GM19395 (cell line): Measurements from ENCODE around the gene LRMDA.

ENCODE experiments used
- ATAC-seq: cut with Tn5 transposase; IDR thresholded peaks from one replicate; pipeline ENCODE4 v1.9.1; 2021; ENCODE audit warnings: mild to moderate bottlenecking, moderate library complexity; ENCODE audit not compliant: unreplicated experiment

Gene LRMDA

DNA sequence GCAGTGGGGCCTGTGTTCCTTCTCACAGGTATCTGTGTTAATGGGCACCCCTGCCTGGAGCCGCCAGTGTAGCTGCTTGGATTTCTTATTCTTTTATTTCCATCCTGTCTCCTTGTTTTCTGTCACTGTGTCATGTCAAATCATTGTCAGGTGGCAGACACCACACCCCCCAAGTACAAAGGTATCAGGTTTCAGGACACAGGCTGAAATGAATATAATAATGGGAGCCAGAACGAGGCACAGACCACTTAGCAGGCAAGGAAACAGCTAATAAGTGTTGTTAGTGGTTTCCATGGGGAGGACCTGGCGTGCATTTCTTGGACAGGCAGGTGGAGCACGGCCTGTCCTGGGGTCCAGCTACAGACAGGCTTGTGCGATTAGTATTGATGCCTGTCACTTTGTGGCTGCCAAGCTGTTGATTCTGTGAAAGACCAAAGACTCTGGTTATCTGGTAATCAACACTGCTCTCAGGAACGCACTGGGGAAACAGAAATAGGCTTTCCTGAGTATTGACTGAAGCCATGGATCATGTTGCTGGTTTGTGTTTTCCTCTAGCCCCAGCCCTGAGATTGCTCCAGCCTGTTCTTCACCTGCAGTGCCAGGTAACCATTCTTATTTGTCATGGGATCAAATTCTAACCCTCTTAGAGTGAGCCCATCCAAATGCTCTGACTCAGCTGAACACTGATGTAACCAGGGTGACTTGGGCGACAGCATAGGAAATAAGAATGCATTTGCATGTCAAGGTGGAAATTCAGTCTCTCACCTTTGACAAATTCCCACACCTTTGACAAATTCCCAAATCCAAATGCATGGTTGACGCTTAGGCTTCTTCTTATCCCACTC lies 1002.0 kb downstream of the LRMDA start:
- no peak for ATAC-seq

DNA sequence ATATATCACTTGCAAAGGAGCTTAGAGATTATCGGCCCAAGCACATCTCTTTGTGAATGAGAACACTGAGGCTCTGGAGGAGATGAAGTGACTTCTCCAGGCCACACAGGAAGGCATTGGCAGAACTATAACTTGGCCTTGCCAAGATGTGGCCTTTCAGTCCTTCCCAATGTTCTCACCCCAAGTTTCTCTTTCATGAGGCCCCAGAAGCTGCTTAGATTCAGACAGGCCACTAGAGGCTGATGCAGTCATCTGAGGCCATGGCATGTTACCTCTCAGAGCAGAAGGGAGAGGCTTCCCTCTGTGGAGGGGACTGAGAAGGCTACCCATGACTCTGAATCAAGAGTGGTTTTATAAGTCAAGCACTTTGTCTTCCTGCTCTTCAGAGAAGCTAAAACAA lies 1003.7 kb downstream of the LRMDA start:
- no peak for ATAC-seq

DNA sequence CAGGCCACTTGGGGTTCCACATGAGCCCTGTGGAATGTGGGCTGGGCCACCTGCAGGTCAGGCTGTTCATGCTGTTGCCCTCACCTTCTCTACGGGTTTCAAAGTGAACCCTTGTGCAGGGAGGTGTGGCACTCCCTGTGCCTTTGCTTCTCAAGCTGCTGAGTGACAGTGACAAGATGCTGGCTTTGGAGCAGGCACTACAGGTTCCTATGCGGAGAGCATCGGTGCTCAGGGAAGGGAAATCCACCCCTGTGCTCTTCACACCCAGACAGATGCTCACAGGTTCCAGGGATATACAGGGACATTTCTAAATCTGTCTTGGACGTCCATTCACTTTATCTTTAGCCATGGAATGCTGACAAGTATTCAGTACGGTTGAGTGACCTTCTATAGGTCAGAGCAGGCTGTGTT lies 1005.0 kb downstream of the LRMDA start:
- ATAC-seq: no peak

DNA sequence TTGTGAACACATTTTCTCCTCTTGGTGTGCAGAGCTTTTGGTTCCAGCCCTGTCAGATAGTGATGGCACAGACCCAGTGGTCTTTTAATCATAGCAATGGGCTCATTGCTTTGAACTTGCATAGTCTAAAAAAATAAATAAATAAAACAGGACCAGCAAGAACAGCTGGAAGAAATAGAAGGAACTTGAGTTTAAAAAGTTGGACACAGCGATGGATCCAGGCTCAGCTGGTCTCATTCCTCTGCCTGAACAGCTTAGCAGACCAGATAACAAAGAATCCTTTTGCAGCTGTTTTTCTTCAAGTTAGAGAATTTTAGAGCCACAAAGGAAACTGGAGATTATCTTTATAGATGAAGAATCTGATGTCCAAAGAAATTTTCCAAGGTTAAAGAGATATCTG lies 1005.6 kb downstream of the LRMDA start:
- no peak for ATAC-seq

DNA sequence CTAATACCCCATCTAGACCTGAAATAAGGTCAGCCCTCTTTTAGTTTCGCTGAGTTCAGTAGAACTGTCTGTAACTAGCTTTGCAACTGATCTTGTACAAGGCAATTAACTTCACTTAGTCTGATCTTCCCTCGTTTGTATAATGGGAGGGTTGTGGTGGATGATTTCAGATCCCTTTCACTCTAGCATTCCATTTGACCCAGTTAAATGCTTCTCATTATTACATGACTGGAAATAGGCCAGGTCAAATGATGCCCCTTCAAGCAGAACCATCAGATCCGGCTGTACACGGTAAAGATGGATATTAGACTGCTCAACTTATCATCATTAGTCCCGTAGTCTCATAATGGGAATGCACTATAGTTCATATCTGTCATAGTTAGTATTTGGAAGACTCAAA lies 1009.0 kb downstream of the LRMDA start:
- no peak for ATAC-seq

DNA sequence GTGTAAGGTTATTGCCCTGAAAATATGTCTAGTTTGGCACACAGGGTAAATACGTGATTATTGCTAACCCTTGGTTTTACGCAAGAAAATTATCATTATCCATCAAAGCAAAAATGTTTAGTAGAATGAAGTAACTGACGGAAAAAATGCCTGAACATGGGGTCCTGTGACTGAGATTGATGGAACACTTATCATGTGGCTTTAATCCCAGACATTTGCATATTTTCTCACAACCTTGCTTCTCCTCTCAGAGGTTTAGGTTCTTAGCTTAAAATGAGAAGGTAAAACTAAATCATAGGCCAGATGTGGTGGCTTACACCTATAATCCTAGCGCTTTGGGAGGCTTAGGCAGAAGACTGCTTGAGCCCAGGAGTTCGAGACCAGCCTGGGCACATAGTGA lies 1010.7 kb downstream of the LRMDA start:
- ATAC-seq: no peak

DNA sequence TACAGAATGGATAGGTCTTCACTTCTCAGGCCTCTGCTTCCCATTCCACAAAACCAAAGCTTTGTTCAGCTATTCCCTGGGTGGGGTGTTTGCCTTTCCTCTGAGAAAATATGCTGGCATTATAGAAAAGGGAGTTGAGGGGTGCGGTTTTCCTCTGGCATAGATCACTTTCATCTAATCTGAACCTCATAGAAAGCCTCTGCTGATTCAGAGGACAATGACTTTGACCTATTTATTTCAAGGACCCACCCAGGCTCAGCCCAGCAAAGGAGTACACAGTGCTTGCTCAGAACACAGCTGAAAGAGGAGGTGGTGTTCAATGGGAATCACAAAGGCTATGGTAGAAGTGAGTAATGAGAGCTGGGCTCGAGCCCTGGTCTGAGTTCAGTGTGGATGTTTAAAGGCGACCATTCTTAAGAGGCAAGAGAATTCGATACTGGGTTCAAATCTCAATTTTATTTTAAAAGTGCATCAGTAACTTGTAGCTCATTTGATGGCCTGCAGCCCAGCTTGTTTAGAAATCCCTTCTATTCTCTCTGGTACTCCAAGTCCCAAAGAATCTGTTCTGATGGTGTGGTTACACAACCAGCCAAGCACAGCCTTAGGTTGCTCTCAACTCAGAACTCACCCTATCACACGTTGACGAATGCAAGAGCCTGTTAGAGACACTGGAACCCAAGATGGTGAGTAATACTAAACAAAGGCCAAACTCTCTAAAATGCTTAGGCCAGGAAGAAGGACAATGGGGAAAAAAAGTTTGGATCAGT lies 1012.8 kb downstream of the LRMDA start:
- no peak for ATAC-seq

DNA sequence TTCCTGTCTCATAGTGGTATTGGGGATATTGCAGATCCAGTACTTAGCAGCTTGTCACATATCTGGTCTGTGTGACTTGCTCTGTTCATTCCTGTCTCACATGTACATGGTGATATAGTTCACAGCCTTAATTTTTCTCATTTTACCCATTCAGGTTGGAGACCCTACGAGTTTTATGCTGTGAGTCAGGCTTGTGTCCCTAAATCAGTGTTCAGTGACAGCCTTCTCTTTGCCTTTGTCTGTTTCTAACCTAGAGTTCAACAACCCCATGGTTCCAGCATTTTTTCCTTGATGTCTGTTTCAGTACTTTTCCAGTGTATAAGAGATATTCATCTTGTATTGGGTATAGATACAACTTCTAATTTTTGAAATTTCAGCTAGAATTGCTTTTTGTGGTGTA lies 1016.2 kb downstream of the LRMDA start:
- no peak for ATAC-seq

DNA sequence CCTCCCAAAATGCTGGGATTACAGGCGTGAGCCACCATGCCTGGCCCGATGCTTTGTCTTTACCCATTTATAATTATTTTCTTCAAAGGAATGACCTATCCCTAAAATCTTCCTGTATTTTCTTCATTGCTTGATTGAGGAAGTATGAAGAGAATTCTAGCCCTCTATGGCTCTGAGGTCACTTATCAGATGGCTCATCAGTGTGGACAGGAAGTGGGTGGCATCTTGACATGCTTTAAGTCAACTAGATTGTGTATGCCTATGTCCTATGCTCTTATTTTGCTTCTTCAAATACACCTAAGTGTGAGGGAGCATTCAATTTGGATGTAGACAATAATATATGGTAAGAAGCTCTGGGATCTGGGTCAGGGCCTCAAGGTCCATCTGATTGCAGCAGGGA lies 1020.5 kb downstream of the LRMDA start:
- no peak for ATAC-seq

DNA sequence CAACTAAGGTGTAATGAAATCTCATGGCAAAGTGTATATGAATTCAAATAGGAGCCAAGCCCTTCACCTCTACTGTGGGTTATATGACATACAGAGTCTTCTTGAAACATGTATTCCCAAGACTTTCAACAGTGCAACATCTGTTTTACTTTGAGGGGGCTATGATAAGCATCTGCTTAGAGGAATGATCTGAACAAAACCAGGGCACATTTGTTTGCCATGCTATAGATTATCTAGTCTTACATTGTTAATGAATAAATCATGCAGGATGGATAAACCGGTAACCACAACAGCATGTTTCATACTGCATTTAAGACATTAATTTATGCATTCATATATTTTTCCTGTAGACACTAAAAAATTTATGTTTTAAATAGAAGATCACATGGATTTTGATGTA lies 1021.9 kb downstream of the LRMDA start:
- no peak for ATAC-seq

DNA sequence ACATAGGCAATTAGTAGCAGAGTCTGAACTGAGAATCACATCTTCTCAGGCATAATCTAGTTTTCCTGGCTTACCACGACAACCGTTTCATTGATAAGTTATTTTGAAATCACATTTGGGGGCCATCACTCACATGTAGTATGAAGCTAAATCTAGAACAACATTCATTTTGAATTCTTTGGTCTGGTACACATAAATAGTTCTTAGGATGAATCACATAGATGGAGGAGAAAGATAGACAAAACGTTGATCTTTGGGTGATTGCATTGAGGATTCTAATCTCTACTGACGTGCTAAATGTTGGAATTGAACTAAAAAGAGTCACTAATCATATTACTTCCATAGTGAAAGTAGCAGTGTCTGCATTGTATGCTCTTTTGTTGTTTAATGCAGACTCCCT lies 1022.6 kb downstream of the LRMDA start:
- ATAC-seq: no peak

DNA sequence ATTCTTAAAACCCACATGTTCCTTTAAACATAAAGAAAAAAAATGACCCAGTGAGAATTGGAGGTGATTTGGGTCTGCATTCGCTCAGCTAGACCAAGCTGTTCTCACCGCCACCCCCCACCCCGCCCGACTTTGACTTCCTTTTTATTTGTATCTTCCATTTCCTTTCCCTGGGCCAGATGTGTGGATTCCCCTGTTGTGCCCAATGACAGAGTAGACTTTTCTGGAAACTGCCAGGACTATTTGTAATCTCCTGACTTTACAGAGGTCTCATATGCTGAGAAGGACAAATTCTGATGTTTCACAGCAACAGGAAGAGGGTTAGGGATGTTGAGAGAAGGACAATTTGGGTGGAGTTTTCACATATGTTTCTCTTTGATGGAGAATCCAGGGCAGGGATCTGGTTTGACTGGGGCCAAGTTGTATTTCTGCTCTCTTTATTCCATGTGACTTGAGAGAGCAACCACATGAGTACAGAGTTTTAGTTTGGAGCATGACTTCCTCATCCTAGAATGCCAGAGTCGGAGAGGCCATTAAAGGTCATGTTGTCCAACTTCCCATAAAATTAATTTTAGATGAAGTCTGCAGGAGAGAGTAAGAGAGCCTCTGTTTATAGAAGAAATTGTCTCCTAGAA lies 1023.2 kb downstream of the LRMDA start:
- no peak for ATAC-seq

DNA sequence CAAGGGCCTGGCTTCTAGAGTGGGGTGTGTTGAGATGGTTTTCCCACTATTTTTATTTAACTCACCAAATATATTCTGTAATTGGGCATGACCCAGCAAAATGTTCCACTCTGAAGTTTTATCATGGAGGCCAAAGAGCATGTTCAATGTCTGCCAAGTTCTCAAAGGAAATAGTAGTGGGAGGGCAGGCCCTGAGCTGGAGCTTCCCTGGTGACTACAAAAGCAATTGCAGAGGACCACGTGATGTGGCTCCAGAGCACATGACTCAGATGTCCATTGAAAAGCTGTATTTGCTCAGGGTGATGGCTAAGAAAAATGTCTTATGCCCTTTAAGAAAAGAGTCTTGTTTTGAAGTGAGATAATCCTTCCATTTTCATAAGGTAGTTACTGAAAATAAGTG lies 1024.8 kb downstream of the LRMDA start:
- no peak for ATAC-seq

DNA sequence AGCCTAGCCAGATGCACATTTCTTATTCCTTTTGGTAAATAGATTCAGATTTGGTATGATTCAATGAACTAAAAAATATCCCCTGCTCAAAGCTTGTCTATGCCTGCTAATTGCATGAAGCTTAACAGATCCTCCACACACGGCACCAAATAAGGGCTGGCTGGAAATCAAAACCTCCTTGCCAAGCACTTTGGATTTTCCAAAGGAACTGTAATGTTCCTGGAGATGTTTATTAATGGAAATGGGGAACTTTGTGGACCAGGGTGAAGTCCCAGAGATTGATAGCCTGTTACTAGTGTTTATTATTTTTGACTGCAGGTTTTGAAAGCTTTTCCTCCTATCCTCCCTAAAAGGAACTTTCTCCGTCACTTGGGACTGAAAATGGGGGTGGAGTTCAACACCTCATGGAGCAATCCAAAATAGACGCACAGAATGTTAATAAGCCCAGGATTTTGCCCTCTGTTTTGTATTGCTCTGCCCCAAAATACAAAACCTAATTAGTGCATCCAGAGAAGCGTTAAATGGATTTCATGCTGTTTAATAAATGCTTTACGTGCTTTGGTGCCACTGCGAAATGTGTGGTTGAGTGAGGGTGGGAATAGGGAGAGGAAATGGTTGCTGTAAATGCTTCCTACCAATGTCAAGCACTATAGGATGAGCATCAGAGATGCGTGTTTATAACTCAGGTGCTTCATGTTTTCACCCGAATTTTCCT lies 1027.7 kb downstream of the LRMDA start:
- ATAC-seq: no peak

DNA sequence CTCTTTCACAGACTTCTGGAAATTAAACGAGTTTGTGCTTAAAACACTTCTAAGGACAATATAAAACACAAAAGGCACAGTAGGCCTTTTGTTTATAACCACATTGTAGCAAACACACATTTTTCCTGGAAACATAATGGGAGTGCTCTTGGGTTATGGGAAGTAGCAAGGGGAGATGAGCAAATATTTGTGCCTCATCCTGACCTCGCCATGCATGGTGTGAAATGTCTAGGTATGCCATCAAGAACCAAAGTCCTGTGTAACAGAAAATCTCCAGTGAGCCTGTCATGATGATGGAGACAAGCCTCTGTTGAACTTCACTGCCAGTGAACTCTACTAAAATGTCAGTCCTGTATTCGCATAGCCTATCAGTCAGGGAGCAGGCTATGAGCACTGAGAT lies 1029.6 kb downstream of the LRMDA start:
- no peak for ATAC-seq

DNA sequence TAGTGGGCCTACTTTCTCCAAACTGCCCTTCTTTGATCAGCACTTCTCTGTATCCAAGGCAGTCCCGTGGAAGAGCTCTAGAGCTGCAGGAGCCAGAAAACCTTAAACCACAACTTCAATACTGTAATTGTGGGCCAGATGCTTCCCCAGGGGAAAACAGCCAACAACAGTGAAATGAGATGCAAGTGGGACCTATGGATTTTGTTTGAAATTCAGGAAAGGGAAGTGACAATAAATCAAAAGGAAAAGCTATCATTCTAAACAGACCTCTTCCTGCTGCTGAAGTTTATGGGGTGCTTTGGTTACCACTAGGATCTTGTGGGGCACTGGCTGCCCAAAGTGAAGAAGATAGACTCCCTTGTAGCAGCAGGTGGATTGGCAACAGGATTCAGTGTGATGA lies 1031.7 kb downstream of the LRMDA start:
- no peak for ATAC-seq

DNA sequence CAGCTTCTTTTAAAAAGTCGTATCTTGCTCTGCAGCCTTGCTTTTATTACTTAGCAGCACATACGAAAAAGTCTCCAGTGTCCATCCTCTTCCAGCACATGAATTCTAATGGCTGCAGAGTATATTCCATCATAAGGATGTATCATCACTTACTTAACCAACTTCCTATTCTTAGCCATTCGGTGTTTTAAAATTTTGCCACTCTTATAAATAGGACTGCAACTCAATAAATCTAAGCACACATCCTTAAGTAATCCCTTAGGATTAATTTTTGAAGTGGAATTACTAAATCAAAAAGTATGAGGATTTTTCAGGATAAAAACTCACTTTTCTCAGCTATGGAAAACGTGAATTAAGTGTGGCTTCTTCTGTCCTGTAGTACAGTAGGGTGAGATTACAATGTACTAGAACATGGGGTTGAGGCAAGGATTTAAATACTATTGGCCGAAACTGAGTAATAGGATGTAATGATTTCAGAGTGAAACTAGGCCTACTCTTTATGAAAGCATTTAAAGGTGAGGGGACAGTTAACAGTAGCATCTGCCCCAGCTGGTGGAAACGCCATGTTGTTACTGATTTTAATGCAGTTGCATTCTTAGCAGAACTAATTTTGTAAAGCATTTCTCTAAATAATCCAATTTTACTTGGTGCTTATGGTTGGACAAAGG lies 1035.5 kb downstream of the LRMDA start:
- no peak for ATAC-seq

DNA sequence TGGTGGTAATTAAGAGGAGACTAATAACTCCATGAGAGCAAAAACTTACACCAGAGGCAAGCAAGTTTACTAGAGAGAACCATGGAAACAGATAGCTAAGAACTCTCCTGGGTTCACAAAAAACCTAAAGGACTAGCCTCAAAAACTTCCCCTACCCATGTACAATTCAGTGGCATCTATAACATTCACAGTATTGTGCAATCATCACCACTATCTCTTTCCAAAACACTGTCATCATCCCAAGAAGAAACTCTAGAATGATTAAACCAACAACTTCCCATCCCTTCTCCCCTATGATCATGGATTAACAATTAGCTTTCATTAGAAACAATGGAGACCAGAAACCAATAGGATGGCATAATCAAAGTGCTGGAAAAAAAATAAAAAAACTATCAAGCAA lies 1038.3 kb downstream of the LRMDA start:
- ATAC-seq: no peak

DNA sequence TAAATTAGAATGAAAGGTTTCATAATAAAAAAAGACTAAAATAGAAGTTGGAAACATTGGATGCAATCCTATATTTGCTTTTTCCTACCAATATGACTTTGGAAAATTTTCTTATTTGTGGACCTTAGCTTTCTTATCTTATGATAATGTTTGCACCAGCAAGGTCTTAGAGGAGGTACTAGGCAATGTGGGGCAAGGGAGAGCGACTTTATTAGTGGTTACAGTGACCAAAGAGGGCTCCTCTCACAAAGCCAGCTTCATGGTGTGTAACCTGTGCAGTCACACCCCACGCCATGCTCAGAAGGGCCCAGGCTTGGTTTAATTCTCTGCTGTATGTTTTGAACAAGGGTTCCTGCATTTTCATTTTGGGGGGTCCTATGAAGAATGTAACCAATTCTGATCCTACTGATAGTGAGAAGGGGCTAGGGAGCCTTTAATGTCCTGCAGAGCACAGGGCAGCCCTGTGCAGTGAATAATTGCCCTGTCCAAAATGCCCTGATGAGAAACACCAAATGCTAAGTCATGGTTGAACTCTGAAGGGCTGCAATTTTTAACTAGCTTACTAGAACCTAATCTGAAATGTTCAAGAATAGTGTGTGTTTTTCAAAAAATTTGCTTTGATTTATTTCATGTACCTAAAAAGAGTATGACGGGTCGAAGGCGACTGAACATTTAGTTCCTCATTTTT lies 1047.8 kb downstream of the LRMDA start:
- no peak for ATAC-seq

DNA sequence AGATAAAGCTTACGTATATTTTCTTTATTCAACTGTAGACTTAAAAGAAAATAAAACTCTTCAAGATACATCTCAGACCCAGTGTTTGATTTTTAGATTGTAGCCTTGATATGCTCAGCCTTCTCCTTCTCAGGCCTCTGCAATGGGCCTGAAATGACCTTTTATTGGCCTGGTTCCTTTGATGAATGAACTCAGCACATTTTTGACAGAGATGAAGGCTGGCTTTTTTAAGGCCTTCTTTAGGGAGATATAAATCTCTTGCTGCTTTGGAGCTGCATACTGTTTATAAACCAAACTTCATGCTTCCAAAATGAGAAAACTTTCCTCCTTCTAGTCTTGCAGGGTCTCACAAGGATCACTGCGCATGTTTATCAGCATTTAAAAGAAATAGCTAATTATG lies 1049.8 kb downstream of the LRMDA start:
- ATAC-seq: no peak
